ENCODE measurements around the gene ACO2. TPM values are rescaled to one million over a fixed set of nuclear protein-coding genes. Genes with fewer than 3 reads are reported as not detected.

Gene ACO2
- 82.4 and 122 TPM in 2 replicates for total RNA-seq

GRCh38 chr22:41468381-41469217, at the start of gene ACO2, which contains the start of gene PHF5A:
Gene ACO2 (plus strand): TSS chr22:41469117. CDS start chr22:41469147, 30 bp downstream.
Gene PHF5A (minus strand): TSS chr22:41468692. CDS start chr22:41468653, 39 bp downstream.

GRCh38 chr22:41446639-41447434, 22.1 kb upstream of the ACO2 start, which contains the start of gene TOB2:
Gene TOB2 (minus strand): TSS chr22:41446801. CDS start chr22:41437345, 9,456 bp downstream.

GRCh38 chr22:41543854-41544670, 75.1 kb downstream of the ACO2 start, which contains the start of gene POLR3H:
Gene POLR3H (minus strand): TSS chr22:41544470. CDS start chr22:41544101, 369 bp downstream.

Other genes with a start within 250 kb of the ACO2 start
- 1.4 and 2.1 TPM in 2 replicates for gene CHADL, start 228.2 kb upstream of the ACO2 start, total RNA-seq
- gene RANGAP1, start 182.9 kb upstream of the ACO2 start, total RNA-seq, result 73.5 and 91.5 TPM in 2 replicates
- 16.4 and 57.0 TPM in 2 replicates for gene ZC3H7B, start 167.6 kb upstream of the ACO2 start, total RNA-seq
- gene TEF, start 87.2 kb upstream of the ACO2 start, total RNA-seq, result 9.9 and 12.8 TPM in 2 replicates
- gene TOB2, start 22.3 kb upstream of the ACO2 start, total RNA-seq, result 10.9 and 34.5 TPM in 2 replicates
- 52.9 and 108 TPM in 2 replicates for gene PHF5A, start 425 bp upstream of the ACO2 start, total RNA-seq
- gene POLR3H, start 75.4 kb downstream of the ACO2 start, total RNA-seq, result 15.4 and 26.3 TPM in 2 replicates
- 0.07 TPM in 1 of 2 replicates, not detected in the other for gene CSDC2, start 91.9 kb downstream of the ACO2 start, total RNA-seq
- 14.6 and 20.8 TPM in 2 replicates for gene PMM1, start 120.7 kb downstream of the ACO2 start, total RNA-seq
- gene DESI1, start 151.9 kb downstream of the ACO2 start, total RNA-seq, result 15.4 and 31.9 TPM in 2 replicates
- gene XRCC6, start 152.2 kb downstream of the ACO2 start, total RNA-seq, result 240 and 243 TPM in 2 replicates
- gene SNU13, start 219.8 kb downstream of the ACO2 start, total RNA-seq, result 84.1 and 85.7 TPM in 2 replicates
- under 0.01 and 0.07 TPM in 2 replicates for gene MEI1, start 230.4 kb downstream of the ACO2 start, total RNA-seq

All from nasal cavity respiratory epithelium epithelial cell of viscerocranial mucosa (primary cell).